Osteocyte (in vitro differentiated cells): ENCODE data around the gene GAN. TPM values are rescaled to one million over a fixed set of nuclear protein-coding genes. Genes with fewer than 3 reads are reported as not detected.
A peak's percentile ranks its signal among the peaks of the same experiment; 100 is the strongest.

Experiments used
- DNase-seq: peaks from one replicate; pipeline ENCODE4 v3.0.0; 2021; ENCODE audit warnings: mixed read lengths; ENCODE audit not compliant: unreplicated experiment; ENCODE audit errors: extremely low spot score
- H3K27ac Mint-ChIP-seq: one replicate; pipeline ENCODE4 v1.8.0; 2021; ENCODE audit warnings: mild to moderate bottlenecking, mixed read lengths; ENCODE audit not compliant: unreplicated experiment
- H3K27me3 Mint-ChIP-seq: one replicate; pipeline ENCODE4 v1.8.0; 2021; ENCODE audit warnings: mixed read lengths; ENCODE audit not compliant: unreplicated experiment
- H3K36me3 Mint-ChIP-seq: one replicate; pipeline ENCODE4 v1.8.0; 2021; ENCODE audit warnings: mixed read lengths; ENCODE audit not compliant: unreplicated experiment
- H3K4me1 Mint-ChIP-seq: one replicate; pipeline ENCODE4 v1.8.0; 2021; ENCODE audit warnings: mixed read lengths; ENCODE audit not compliant: unreplicated experiment
- H3K4me3 Mint-ChIP-seq: one replicate; pipeline ENCODE4 v1.8.0; 2021; ENCODE audit warnings: mild to moderate bottlenecking, moderate library complexity, mixed read lengths; ENCODE audit not compliant: unreplicated experiment
- H3K9me3 Mint-ChIP-seq: one replicate; pipeline ENCODE4 v1.8.0; 2021; ENCODE audit warnings: mixed read lengths; ENCODE audit not compliant: unreplicated experiment
- total RNA-seq: library from RNA; stranded (reverse); gene quantifications from 2 replicates; pipeline ENCODE4 v1.2.1, GENCODE V29; 2021
- TF ChIP-seq, protein P1 (sequence below): fragments of 200-600 bp; sonication (generic); IDR thresholded peaks from 2 replicates; pipeline ENCODE4 v1.5.0; 2021; ENCODE audit warnings: antibody characterized with exemption, mild to moderate bottlenecking, moderate library complexity

Gene GAN
- total RNA-seq, 1 donor from 2014 or later = 9.2 TPM

DNA sequence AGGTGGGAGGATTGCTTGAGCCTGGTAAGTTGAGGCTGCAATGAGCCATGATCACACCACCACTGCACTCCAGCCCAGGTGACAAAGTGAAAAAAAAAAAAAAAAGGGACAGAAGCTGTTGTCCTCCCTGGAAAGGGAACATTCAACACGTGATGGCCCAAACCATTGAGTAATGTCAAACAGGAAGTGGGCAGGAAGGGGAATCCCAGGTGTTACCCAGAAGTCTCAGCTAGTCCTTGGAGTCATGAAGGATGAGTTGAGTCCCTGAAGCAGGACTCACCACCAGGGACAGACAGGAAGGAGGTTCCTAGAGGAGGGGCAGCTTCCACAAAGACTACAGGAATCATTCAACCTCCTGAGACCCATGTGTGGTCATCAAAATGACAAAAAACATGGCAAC lies 110.0 kb downstream of the GAN start:
- Mint-ChIP-seq H3K27ac (no peak overlapping the region), H3K27me3 (no peaks in the 10 kb centered on the region), H3K9me3 (peaks cover 5% of the 10 kb centered on the region), H3K4me3 (no peak overlapping the region), H3K36me3 (no peaks in the 10 kb centered on the region), H3K4me1 (peaks cover 5% of the 10 kb centered on the region)
- no peak for DNase-seq
- TF ChIP-seq, protein P1, sequence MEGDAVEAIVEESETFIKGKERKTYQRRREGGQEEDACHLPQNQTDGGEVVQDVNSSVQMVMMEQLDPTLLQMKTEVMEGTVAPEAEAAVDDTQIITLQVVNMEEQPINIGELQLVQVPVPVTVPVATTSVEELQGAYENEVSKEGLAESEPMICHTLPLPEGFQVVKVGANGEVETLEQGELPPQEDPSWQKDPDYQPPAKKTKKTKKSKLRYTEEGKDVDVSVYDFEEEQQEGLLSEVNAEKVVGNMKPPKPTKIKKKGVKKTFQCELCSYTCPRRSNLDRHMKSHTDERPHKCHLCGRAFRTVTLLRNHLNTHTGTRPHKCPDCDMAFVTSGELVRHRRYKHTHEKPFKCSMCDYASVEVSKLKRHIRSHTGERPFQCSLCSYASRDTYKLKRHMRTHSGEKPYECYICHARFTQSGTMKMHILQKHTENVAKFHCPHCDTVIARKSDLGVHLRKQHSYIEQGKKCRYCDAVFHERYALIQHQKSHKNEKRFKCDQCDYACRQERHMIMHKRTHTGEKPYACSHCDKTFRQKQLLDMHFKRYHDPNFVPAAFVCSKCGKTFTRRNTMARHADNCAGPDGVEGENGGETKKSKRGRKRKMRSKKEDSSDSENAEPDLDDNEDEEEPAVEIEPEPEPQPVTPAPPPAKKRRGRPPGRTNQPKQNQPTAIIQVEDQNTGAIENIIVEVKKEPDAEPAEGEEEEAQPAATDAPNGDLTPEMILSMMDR = no peak

- H3K27ac Mint-ChIP-seq = no peak overlapping the region
- H3K4me1 Mint-ChIP-seq = peaks cover 16% of the 10 kb centered on the region
- TF ChIP-seq, protein P1 = no peak
- H3K4me3 Mint-ChIP-seq = no peak overlapping the region
- no peaks in the 10 kb centered on the region for H3K27me3 Mint-ChIP-seq
- H3K9me3 Mint-ChIP-seq = no peaks in the 10 kb centered on the region
- DNase-seq = no peak
- no peaks in the 10 kb centered on the region for H3K36me3 Mint-ChIP-seq
Observed at GRCh38 chr16:81427219-81427618, 112.5 kb downstream of the GAN start.

DNA sequence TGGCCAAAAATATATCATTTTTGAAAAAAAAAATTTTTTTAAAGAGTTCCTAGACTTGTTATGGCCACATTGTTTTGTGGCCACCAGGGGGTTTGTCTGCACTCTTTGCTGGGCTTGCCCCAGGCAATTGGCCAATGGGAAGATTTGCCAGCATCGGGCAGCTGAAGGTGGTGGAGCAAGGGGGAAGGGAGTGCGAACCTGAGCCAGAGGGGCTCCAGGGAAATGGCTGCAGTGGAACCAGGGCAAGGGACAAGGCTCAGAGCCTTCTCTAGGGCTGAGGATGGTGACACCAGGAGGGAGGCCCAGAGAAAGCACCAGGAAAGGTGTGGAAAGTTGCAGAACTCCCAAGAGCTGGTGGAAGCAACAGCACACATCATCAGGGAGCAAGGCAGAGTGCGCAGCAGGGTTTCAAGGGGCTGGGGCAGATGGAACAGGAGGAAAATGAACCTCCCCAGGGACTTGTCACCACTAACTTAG lies 114.3 kb downstream of the GAN start:
- TF ChIP-seq, protein P1 = peak; percentile 48
- Mint-ChIP-seq H3K36me3 (no peaks in the 10 kb centered on the region), H3K4me3 (no peak overlapping the region), H3K9me3 (no peaks in the 10 kb centered on the region), H3K4me1 (peaks cover 18% of the 10 kb centered on the region), H3K27me3 (no peaks in the 10 kb centered on the region), H3K27ac (no peak overlapping the region)
- no peak for DNase-seq

DNA sequence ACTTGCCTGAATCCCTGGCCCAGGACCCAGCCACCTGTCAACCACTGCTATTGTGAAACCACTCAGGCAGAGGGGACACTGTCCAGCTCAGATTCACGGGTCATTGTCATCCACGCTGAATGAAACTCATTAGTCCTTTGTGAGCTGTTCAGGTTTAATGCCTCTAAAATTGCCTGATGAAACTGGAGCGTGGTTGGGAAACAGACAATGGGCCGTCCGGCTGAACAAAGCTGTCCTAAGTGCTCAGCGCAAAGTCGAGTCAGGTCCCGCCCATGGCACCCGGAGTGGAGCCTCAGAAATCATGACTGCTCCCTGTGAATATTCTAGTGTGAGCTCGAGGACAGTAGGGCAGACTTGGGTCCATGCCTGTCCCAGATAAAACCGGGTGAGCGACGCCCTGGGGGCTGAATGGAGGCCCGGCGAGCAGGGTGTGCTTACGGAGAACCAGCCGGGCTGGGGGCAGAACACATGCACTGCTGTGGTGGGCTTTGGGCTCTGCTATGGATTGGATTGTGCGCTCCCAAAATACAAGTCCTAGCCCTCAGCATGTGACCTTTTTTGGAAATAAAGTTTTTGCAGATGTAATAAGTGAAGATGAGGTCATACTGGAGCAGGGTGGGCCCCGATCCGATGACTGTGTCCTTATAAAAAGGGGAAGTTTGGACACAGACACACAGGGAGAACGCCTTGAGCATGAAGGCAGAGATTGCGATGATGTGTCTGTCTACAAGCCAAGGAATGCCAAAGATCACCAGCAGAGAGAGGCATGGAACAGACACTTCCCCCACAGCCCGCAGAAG lies 117.0 kb downstream of the GAN start:
- DNase-seq = no peak

More for the DNA sequence above, 117.0 kb downstream of the GAN start:
- Mint-ChIP-seq H3K27me3 (no peaks in the 10 kb centered on the region), H3K36me3 (no peaks in the 10 kb centered on the region), H3K4me1 (peaks cover 22% of the 10 kb centered on the region), H3K27ac (peak overlapping the region; percentile 78), H3K4me3 (no peak overlapping the region), H3K9me3 (peaks cover 5% of the 10 kb centered on the region)
- TF ChIP-seq, protein P1 = no peak
